Spleen (tissue), 7 donors: ENCODE data around the gene LONRF3.
"Not testable (repeated sequence)": the region's sequence is repeated elsewhere in the genome, so short reads cannot be mapped to it uniquely, and the experiment has no call there.

Source experiments
- CTCF ChIP-seq, 11 experiments: fragments of 200-600 bp in 7 of 11; fragments of 450-650 bp in 4 of 11; sonication (generic) in 4 of 11; IDR thresholded peaks in 8 of 11; conservative IDR thresholded peaks in 3 of 11; 1 replicate in 7 of 11; 2 replicates in 4 of 11; pipeline versions ENCODE4 v1.4.0 to v1.8.0; 2016 to 2021; ENCODE audit warnings: antibody characterized with exemption in 11 of 11, inconsistent platforms in 4 of 11, mild to moderate bottlenecking in 1 of 11
- POLR2A ChIP-seq, 3 donors: fragments of 450-650 bp; IDR thresholded peaks; one replicate each; pipeline ENCODE4 v1.5.1; 2017; ENCODE audit warnings: antibody characterized with exemption in 3 of 3, mild to moderate bottlenecking in 1 of 3
- donor health status: DM: no; HTN: no; CAD: no; lungs with moderate emphysema.
- donor health status: DM: no; HTN: no; CAD: no.
- donor health status: DM: no; HTN: no; CAD: no.

- not testable (repeated sequence) for TF ChIP-seq CTCF (IDR thresholded peaks at IDR 0.05 in 8 of 11, conservative IDR thresholded peaks at IDR 0.05 in 3 of 11); POLR2A (IDR thresholded peaks at IDR 0.05)
Observed at GRCh38 chrX:119027960-119028732, 53.7 kb downstream of the LONRF3 start.
